Activated T-helper 1 cell treated with anti-CD3 and anti-CD28 coated beads, Interleukin-12 subunit alpha, Interleukin-12 subunit beta, Interleukin-2, Interleukin-4 antibody, amounts not matched to agents 30 ng/mL and 10 ng/mL and 1 ng/mL, durations not matched to agents 14 hours and 24 hours and 36 hours (primary cell): Measurements from ENCODE around the gene EHD2. TPM values are rescaled to one million over a fixed set of nuclear protein-coding genes. Genes with fewer than 3 reads are reported as not detected.

Source experiments
- DNase-seq: peaks from one replicate; pipeline ENCODE4 v3.0.0; 2021; ENCODE audit warnings: low spot score
- H3K27ac Mint-ChIP-seq: one replicate; pipeline ENCODE4 v1.8.0; 2021; ENCODE audit warnings: mild to moderate bottlenecking, mixed read lengths
- H3K27me3 Mint-ChIP-seq: one replicate; pipeline ENCODE4 v1.8.0; 2022; ENCODE audit warnings: mild to moderate bottlenecking, moderate library complexity, mixed read lengths; ENCODE audit not compliant: insufficient read depth
- H3K36me3 Mint-ChIP-seq: one replicate; pipeline ENCODE4 v1.8.0; 2021; ENCODE audit warnings: low read depth, mixed read lengths
- H3K4me1 Mint-ChIP-seq: one replicate; pipeline ENCODE4 v1.8.0; 2021; ENCODE audit warnings: low read depth, mixed read lengths
- H3K4me3 Mint-ChIP-seq: one replicate; pipeline ENCODE4 v1.8.0; 2021; ENCODE audit warnings: mild to moderate bottlenecking, moderate library complexity, mixed read lengths
- H3K9me3 Mint-ChIP-seq: one replicate; pipeline ENCODE4 v1.8.0; 2021; ENCODE audit warnings: mixed read lengths
- intact Hi-C: fragments of 100-400 bp; cut with micrococcal nuclease; formaldehyde crosslinking; loops from one replicate; pipeline ENCODE4 v1.15.1; 2024
- total RNA-seq: library from RNA; stranded (reverse); gene quantifications from 2 replicates; pipeline ENCODE4 v1.2.3, GENCODE V29; 2022

The EHD2 gene
- total RNA-seq, 1 donor from 2014 or later = 0.29 TPM

- DNase-seq = no peak
- Mint-ChIP-seq H3K27ac (no peak overlapping the region), H3K4me3 (no peak overlapping the region), H3K9me3 (no peaks in the 10 kb centered on the region), H3K4me1 (no peaks in the 10 kb centered on the region), H3K36me3 (peaks cover 12% of the 10 kb centered on the region), H3K27me3 (no peaks in the 10 kb centered on the region)
- intact Hi-C loops = no loop called here
Measured at GRCh38 chr19:47695533-47696262, 17.5 kb upstream of the EHD2 start.

- H3K4me3 Mint-ChIP-seq = no peak overlapping the region
- H3K9me3 Mint-ChIP-seq = no peaks in the 10 kb centered on the region
Measured at GRCh38 chr19:47696635-47697034, 16.6 kb upstream of the EHD2 start.

GRCh38 chr19:47697863-47698609, 15.2 kb upstream of the EHD2 start:
- H3K9me3 Mint-ChIP-seq = no peaks in the 10 kb centered on the region
- DNase-seq = peak; percentile 38
- H3K4me1 Mint-ChIP-seq = no peaks in the 10 kb centered on the region
- H3K27ac Mint-ChIP-seq = peak overlapping the region; percentile 23
- intact Hi-C loops = loop anchor here (1.0 to 2.0 kb wide), 3 partner anchors 87 to 262 kb away; partner anchors contain the start of gene NAPA
- no peaks in the 10 kb centered on the region for H3K27me3 Mint-ChIP-seq
- no peak overlapping the region for H3K4me3 Mint-ChIP-seq
- H3K36me3 Mint-ChIP-seq = peaks cover 9% of the 10 kb centered on the region

More at GRCh38 chr19:47696635-47697034, 16.6 kb upstream of the EHD2 start:
- no peaks in the 10 kb centered on the region for H3K4me1 Mint-ChIP-seq
- intact Hi-C loops = no loop called here
- H3K36me3 Mint-ChIP-seq = peaks cover 9% of the 10 kb centered on the region
- no peaks in the 10 kb centered on the region for H3K27me3 Mint-ChIP-seq
- no peak overlapping the region for H3K27ac Mint-ChIP-seq
- no peak for DNase-seq

GRCh38 chr19:47698631-47699359, 14.4 kb upstream of the EHD2 start:
- intact Hi-C loops = loop anchor here (1.0 to 2.0 kb wide), 5 partner anchors 9 to 262 kb away; partner anchors contain the start of gene NAPA
- Mint-ChIP-seq H3K36me3 (peaks cover 11% of the 10 kb centered on the region), H3K4me3 (no peak overlapping the region), H3K27me3 (no peaks in the 10 kb centered on the region), H3K27ac (no peak overlapping the region), H3K9me3 (no peaks in the 10 kb centered on the region), H3K4me1 (no peaks in the 10 kb centered on the region)
- DNase-seq = no peak

- Mint-ChIP-seq H3K4me3 (no peak overlapping the region), H3K27me3 (no peaks in the 10 kb centered on the region), H3K4me1 (no peaks in the 10 kb centered on the region), H3K36me3 (peaks cover 11% of the 10 kb centered on the region), H3K9me3 (no peaks in the 10 kb centered on the region), H3K27ac (no peak overlapping the region)
- intact Hi-C loops = loop anchor here (1.0 to 2.0 kb wide), 3 partner anchors 8 to 89 kb away; no protein-coding TSS in a partner anchor
- DNase-seq = peak; percentile 24
Measured at GRCh38 chr19:47699360-47699917, 13.8 kb upstream of the EHD2 start.

GRCh38 chr19:47700934-47701716, 12.1 kb upstream of the EHD2 start:
- H3K4me1 Mint-ChIP-seq = no peaks in the 10 kb centered on the region
- intact Hi-C loops = no loop called here
- no peaks in the 10 kb centered on the region for H3K9me3 Mint-ChIP-seq
- no peak overlapping the region for H3K4me3 Mint-ChIP-seq
- DNase-seq = no peak
- H3K36me3 Mint-ChIP-seq = peaks cover 10% of the 10 kb centered on the region
- H3K27me3 Mint-ChIP-seq = no peaks in the 10 kb centered on the region
- no peak overlapping the region for H3K27ac Mint-ChIP-seq

GRCh38 chr19:47701717-47702552, 11.3 kb upstream of the EHD2 start:
- H3K27ac Mint-ChIP-seq = no peak overlapping the region
- H3K36me3 Mint-ChIP-seq = peaks cover 10% of the 10 kb centered on the region
- no peaks in the 10 kb centered on the region for H3K9me3 Mint-ChIP-seq
- intact Hi-C loops = no loop called here
- DNase-seq = no peak
- H3K4me3 Mint-ChIP-seq = no peak overlapping the region
- H3K4me1 Mint-ChIP-seq = no peaks in the 10 kb centered on the region
- H3K27me3 Mint-ChIP-seq = no peaks in the 10 kb centered on the region

GRCh38 chr19:47702671-47703070, 10.6 kb upstream of the EHD2 start:
- Mint-ChIP-seq H3K27me3 (no peaks in the 10 kb centered on the region), H3K4me1 (no peaks in the 10 kb centered on the region), H3K9me3 (no peaks in the 10 kb centered on the region), H3K4me3 (no peak overlapping the region), H3K36me3 (peaks cover 10% of the 10 kb centered on the region), H3K27ac (no peak overlapping the region)
- intact Hi-C loops = no loop called here
- no peak for DNase-seq

GRCh38 chr19:47703301-47703700, 9.9 kb upstream of the EHD2 start:
- Mint-ChIP-seq H3K27ac (no peak overlapping the region), H3K9me3 (no peaks in the 10 kb centered on the region), H3K4me1 (no peaks in the 10 kb centered on the region), H3K4me3 (no peak overlapping the region), H3K27me3 (no peaks in the 10 kb centered on the region), H3K36me3 (peaks cover 10% of the 10 kb centered on the region)
- no peak for DNase-seq
- intact Hi-C loops = no loop called here

GRCh38 chr19:47704024-47704423, 9.2 kb upstream of the EHD2 start:
- no peak overlapping the region for H3K27ac Mint-ChIP-seq
- intact Hi-C loops = no loop called here
- H3K36me3 Mint-ChIP-seq = peaks cover 10% of the 10 kb centered on the region
- no peak overlapping the region for H3K4me3 Mint-ChIP-seq
- H3K9me3 Mint-ChIP-seq = no peaks in the 10 kb centered on the region
- H3K27me3 Mint-ChIP-seq = no peaks in the 10 kb centered on the region
- DNase-seq = no peak
- H3K4me1 Mint-ChIP-seq = no peaks in the 10 kb centered on the region

- intact Hi-C loops = no loop called here
- no peaks in the 10 kb centered on the region for H3K27me3 Mint-ChIP-seq
- H3K27ac Mint-ChIP-seq = no peak overlapping the region
- no peak for DNase-seq
- no peak overlapping the region for H3K4me3 Mint-ChIP-seq
- H3K4me1 Mint-ChIP-seq = no peaks in the 10 kb centered on the region
- peaks cover 10% of the 10 kb centered on the region for H3K36me3 Mint-ChIP-seq
- no peaks in the 10 kb centered on the region for H3K9me3 Mint-ChIP-seq
Measured at GRCh38 chr19:47704656-47705055, 8.6 kb upstream of the EHD2 start.
